SK-N-SH (cell line): ENCODE data around the gene TSC22D2.

Source experiments
- CTCF ChIP-seq: fragments of 200-600 bp; sonication (generic); IDR thresholded peaks from 2 replicates; pipeline ENCODE4 v1.6.1; 2017; ENCODE audit warnings: antibody characterized with exemption, mild to moderate bottlenecking, moderate library complexity
- EZH2phosphoT487 ChIP-seq: fragments of 200-600 bp; sonication (generic); IDR thresholded peaks from 2 replicates; pipeline ENCODE4 v1.6.1; 2017; ENCODE audit warnings: low read depth, mixed run types, mild to moderate bottlenecking, antibody characterized with exemption, moderate library complexity, borderline replicate concordance
- REST ChIP-seq: IDR thresholded peaks from 2 replicates; pipeline ENCODE4 v1.6.1; 2012; ENCODE audit warnings: mild to moderate bottlenecking, low read depth, low read length, moderate library complexity

- TF ChIP-seq CTCF (no peak), REST (no peak), EZH2phosphoT487 (no peak)
Observed at GRCh38 chr3:150374975-150375374, 33.1 kb upstream of the TSC22D2 start.
